Measurements from ENCODE around the gene PROX1.
"Not testable (repeated sequence)": the region's sequence is repeated elsewhere in the genome, so short reads cannot be mapped to it uniquely, and the experiment has no call there.

PROX1 gene

GRCh38 chr1:214066936-214067335, 79.2 kb downstream of the PROX1 start:
- in situ Hi-C loops (cut with HindIII; ENCODE audit: low sequenced_read_pairs): no loop called here

- in situ Hi-C loops (cut with HindIII; ENCODE audit: low sequenced_read_pairs): no loop called here
Measured at GRCh38 chr1:214067397-214067796, 79.6 kb downstream of the PROX1 start.

- in situ Hi-C loops (cut with HindIII; ENCODE audit: low sequenced_read_pairs): no loop called here
Measured at GRCh38 chr1:214067853-214068703, 80.3 kb downstream of the PROX1 start.

- in situ Hi-C loops (cut with HindIII; ENCODE audit: low sequenced_read_pairs): no loop called here
Measured at GRCh38 chr1:214068979-214069378, 81.2 kb downstream of the PROX1 start.

- in situ Hi-C loops (cut with HindIII; ENCODE audit: low sequenced_read_pairs): no loop called here
Measured at GRCh38 chr1:214071469-214071868, 83.7 kb downstream of the PROX1 start.

GRCh38 chr1:214072426-214073157, 84.8 kb downstream of the PROX1 start:
- in situ Hi-C loops (cut with HindIII; ENCODE audit: low sequenced_read_pairs): no loop called here

GRCh38 chr1:214074477-214074876, 86.7 kb downstream of the PROX1 start:
- in situ Hi-C loops (cut with HindIII; ENCODE audit: low sequenced_read_pairs): no loop called here

- in situ Hi-C loops (cut with HindIII; ENCODE audit: low sequenced_read_pairs): no loop called here
Measured at GRCh38 chr1:214075305-214075998, 87.7 kb downstream of the PROX1 start.

- in situ Hi-C loops (cut with HindIII; ENCODE audit: low sequenced_read_pairs): no loop called here
Measured at GRCh38 chr1:214075999-214076707, 88.4 kb downstream of the PROX1 start.

GRCh38 chr1:214076708-214077065, 88.9 kb downstream of the PROX1 start:
- in situ Hi-C loops (cut with HindIII; ENCODE audit: low sequenced_read_pairs): no loop called here

GRCh38 chr1:214078950-214079349, 91.2 kb downstream of the PROX1 start:
- in situ Hi-C loops (cut with HindIII; ENCODE audit: low sequenced_read_pairs): no loop called here

- in situ Hi-C loops (cut with HindIII; ENCODE audit: low sequenced_read_pairs): no loop called here
Measured at GRCh38 chr1:214085325-214085724, 97.6 kb downstream of the PROX1 start.

- in situ Hi-C loops (cut with HindIII; ENCODE audit: low sequenced_read_pairs): no loop called here
Measured at GRCh38 chr1:214086945-214087344, 99.2 kb downstream of the PROX1 start.

GRCh38 chr1:214089003-214089402, 101.2 kb downstream of the PROX1 start:
- in situ Hi-C loops (cut with HindIII; ENCODE audit: low sequenced_read_pairs): not testable (repeated sequence)
